HG02588 (cell line): ENCODE results near the gene AFF4.
A peak's percentile ranks its signal among the peaks of the same experiment; 100 is the strongest.

ENCODE experiments used
- ATAC-seq: cut with Tn5 transposase; IDR thresholded peaks from one replicate; pipeline ENCODE4 v1.9.1; 2021; ENCODE audit warnings: mild to moderate bottlenecking, moderate library complexity; ENCODE audit not compliant: unreplicated experiment

The AFF4 gene

GRCh38 chr5:132895719-132896305 lies 67.6 kb downstream of the AFF4 start:
- ATAC-seq: no peak

- no peak for ATAC-seq
These were observed 72.6 kb downstream of the AFF4 start for GRCh38 chr5:132890817-132891216.

DNA sequence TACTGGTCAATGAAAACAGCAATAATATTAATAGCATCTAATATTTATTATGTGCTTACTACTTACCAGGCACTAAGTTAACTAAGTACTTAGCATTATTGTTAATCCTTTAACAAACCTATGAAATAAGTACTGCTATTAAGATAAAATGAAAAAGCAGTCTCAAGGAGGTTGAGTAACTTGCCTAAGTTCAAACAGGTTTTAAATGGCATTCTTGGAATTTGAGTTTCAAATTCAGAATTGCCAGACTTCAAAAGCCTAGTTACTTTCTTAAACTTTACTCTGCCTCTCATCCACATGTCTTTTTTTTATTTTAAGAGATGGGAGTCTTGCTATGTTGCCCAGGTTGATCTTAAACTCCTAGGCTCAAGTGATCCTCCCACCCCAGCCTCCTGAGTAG lies 73.9 kb downstream of the AFF4 start:
- ATAC-seq: no peak

DNA sequence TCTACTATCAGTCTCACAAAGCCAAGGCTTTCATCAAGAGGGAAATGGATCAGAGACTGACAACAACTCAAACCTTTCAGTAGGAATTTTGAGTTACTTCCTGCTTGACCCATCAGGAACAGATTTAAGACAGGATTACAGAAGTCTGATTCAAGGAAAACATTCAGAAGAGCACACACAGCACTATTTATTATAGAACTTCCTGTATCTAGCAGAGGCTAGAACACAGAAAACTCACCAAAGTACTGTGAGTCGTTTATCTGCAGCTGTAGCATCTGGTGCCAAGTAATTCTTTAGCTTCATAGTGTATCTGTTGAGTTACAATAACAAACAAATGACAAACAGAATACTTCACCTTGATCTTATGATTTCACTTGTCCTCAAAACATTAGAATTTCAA lies 76.2 kb downstream of the AFF4 start:
- no peak for ATAC-seq

DNA sequence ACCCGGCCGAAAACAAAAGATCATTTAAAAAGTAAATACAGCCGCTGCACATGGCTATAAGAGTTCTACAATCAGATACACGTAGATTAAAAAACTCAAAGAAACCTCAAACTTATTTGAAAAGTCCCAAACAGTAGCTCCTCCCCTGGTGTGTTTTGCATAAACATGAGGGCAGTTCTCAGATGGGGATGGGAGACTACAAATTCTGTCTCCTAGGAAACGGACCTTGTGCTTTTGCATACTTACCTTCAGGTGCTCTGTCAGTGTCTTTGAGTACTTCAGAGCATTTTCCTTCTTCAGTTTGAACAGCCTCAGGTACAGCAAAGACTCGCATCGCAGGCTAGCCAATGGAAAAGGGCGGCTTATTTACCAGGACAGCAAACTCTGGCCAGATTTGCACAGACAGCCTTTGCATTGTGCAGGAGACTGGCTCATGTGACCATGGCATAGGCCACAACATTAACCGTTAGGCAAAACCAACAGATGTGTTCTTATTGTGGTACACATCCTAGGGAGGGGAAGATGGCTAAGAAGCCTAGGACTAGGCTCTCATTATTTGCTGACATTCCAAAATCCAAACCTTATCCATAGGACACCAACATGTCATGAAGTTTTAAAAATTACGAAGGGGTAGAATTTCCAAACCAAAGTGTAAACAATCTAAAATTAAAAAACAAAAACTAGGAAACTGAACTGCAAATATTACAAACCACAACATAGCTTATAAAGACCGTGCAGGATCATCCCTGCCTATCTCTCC lies 77.2 kb downstream of the AFF4 start:
- no peak for ATAC-seq

- ATAC-seq: no peak
These were observed 78.9 kb downstream of the AFF4 start for GRCh38 chr5:132884548-132884947.

DNA sequence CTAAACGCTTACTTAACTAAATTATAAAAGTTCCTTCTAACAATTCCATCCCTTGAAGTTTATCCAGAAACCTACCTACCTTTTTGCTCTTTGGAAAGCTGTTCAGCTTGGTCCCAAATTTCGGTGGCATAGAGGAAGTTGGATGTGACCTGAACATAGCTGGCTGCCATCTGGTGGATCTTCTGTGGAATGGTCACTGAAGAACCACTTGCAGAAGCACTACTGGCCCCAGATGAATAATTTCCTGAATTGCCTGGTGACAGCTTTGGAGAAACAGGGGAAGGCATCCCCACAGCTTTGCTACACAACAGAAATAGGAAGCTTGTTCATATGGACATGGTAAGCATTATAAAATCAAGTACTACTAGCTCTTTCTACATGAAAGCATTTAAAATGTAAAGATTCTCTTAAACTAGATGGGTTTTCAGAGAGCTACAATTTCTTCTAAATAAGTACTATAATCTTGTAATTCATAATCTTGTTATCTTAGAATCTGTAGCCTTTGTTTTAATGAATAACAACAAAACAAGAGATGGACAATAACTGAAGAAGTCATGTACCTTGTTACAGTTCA lies 80.1 kb downstream of the AFF4 start:
- no peak for ATAC-seq

GRCh38 chr5:132877938-132878337 lies 85.5 kb downstream of the AFF4 start:
- no peak for ATAC-seq

GRCh38 chr5:132877466-132877865 lies 86.0 kb downstream of the AFF4 start:
- no peak for ATAC-seq

- no peak for ATAC-seq
These were observed 87.2 kb downstream of the AFF4 start for GRCh38 chr5:132876020-132876759.

GRCh38 chr5:132873930-132874271 lies 89.5 kb downstream of the AFF4 start:
- ATAC-seq: no peak

GRCh38 chr5:132873119-132873929 lies 90.1 kb downstream of the AFF4 start, which contains the start of gene LEAP2:
LEAP2 (plus strand) TSS chr5:132873668; CDS start chr5:132873695, 27 bp downstream.
- no peak for ATAC-seq

DNA sequence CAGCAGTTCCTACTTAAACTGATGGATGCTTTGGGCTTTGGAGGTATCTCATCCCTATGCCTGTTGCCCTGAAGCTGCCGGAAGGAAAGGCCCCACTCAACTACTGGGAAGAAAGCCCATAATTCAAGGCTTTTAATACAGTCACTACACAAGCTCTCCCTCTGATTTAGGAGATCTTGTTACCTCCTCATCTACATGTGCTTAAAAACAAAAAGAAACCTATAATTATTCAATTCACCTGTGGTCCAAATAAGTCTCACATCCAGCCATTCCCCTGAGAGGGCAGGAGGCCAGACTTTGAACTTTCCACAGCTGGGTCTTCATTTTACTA lies 90.7 kb downstream of the AFF4 start:
- no peak for ATAC-seq

GRCh38 chr5:132871459-132872284 lies 91.8 kb downstream of the AFF4 start:
- ATAC-seq: no peak

- no peak for ATAC-seq
These were observed 92.6 kb downstream of the AFF4 start for GRCh38 chr5:132870801-132871200.

- ATAC-seq: no peak
These were observed 94.7 kb downstream of the AFF4 start for GRCh38 chr5:132868754-132869153.

DNA sequence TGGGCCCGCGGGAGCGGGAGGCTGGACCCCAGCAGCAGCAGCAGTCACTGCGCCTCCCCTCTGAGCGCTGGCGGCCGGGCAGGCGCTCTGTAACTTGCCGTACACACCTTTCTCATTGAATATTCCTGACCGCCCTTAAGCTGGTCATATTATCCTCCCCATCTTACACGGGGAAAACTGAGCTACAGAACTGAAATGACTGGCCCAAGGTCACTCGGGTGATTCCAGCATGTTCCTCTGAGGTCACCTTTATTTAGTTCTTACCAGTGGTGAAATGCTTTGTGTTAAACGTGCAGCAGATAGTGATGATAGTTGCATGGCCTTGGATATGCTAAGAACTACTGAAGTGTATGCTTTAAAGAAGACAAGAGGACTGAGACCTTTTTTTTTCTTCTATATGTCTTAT lies 96.4 kb downstream of the AFF4 start:
- peak; percentile 18 for ATAC-seq

GRCh38 chr5:132866342-132867045 lies 96.9 kb downstream of the AFF4 start, which contains the start of the genes GDF9 and UQCRQ:
GDF9 (minus strand) TSS chr5:132866469; CDS start chr5:132864533, 1,936 bp downstream.
UQCRQ (plus strand) TSS chr5:132866642; CDS start chr5:132866882, 240 bp downstream.
- peak; percentile 98 for ATAC-seq

- peak; percentile 18 for ATAC-seq
These were observed 97.6 kb downstream of the AFF4 start for GRCh38 chr5:132865668-132866341.
